ENCODE results near the gene SYT11.
A peak's percentile ranks its signal among the peaks of the same experiment; 100 is the strongest.

SYT11 gene

DNA sequence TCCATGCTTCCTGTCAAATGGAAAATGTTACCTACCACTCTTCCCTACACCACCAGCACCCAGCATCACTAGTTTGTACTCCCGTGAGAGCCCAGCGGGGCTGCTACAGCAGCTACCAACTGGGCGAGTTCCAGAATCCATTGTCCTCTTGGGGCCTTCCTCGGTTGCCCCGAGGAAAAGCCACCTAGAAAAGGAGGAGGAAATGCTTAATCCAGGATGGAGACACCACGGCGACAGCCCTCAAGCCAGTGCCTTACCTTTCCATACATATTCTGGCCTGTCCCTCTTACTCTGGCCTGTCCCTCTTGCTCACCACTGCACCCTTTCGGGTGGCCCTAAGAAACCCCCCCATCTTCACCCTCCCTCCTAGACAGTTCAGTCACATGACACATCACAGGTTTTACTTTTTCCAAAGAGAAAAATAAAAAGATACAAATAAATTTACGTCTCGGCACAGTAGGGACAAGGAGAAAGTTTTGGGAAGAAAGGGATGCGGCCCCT lies 51.3 kb downstream of the SYT11 start:
- no CpG with 5 or more reads among the region's 11 CpGs for WGBS (ENCODE audit: extremely low coverage, insufficient coverage, insufficient read length)
- Histone ChIP-seq H3K14ac (ENCODE audit: low read length) (peak overlapping the region; percentile 23), H3K36me3 (ENCODE audit: control insufficient read depth in 1 of 2, insufficient read depth in 2 of 2, low read length in 2 of 2) (peaks cover 38 to 44% of the 10 kb centered on the region in 2 experiments)

GRCh38 chr1:155911156-155912055 lies 52.0 kb downstream of the SYT11 start, which contains the start of gene RIT1:
Gene RIT1, minus strand, starts transcription at chr1:155911349. Its CDS starts 588 bp downstream, at chr1:155910761.
- peaks cover 3% of the 10 kb centered on the region for H3K79me2 ChIP-seq (ENCODE audit: control insufficient read depth, insufficient read depth, low read length, poor library complexity)
- H4K91ac ChIP-seq (ENCODE audit: low read depth, low read length) = peak within 1 kb of the TSS; percentile 9
- peak within 1 kb of the TSS; percentile 44 for H4K8ac ChIP-seq (ENCODE audit: low read depth, low read length)
- H2BK12ac ChIP-seq (ENCODE audit: low read length) = no peak within 1 kb of the TSS
- H3K79me1 ChIP-seq (ENCODE audit: low read length) = peaks cover 6% of the 10 kb centered on the region
- H3K27ac ChIP-seq (ENCODE audit: low read depth, low read length) = peak within 1 kb of the TSS; percentile 59
- peak within 1 kb of the TSS; percentile 23 for H3K14ac ChIP-seq (ENCODE audit: low read length)
- H3K4ac ChIP-seq (ENCODE audit: low read depth, low read length) = no peak within 1 kb of the TSS
- no CpG with 5 or more reads among the region's 34 CpGs for WGBS (ENCODE audit: extremely low coverage, insufficient coverage, insufficient read length)
- no peak within 1 kb of the TSS for H2AK5ac ChIP-seq (ENCODE audit: low read length)
- peak within 1 kb of the TSS; percentile 82 for H3K4me3 ChIP-seq (ENCODE audit: low read depth, low read length)
- H2AFZ ChIP-seq (ENCODE audit: insufficient read depth, low read length, poor library complexity) = peak within 1 kb of the TSS; percentile 37
- peak within 1 kb of the TSS; percentile 76 for H4K12ac ChIP-seq (ENCODE audit: low read depth, low read length)
- H3K36me3 ChIP-seq (ENCODE audit: control insufficient read depth in 1 of 2, insufficient read depth in 2 of 2, low read length in 2 of 2) = peaks cover 37 to 43% of the 10 kb centered on the region in 2 experiments
- H3K4me2 ChIP-seq (ENCODE audit: low read length) = peak within 1 kb of the TSS; percentile 87
- no peak within 1 kb of the TSS for H2BK5ac ChIP-seq (ENCODE audit: low read depth, low read length, poor library complexity)
- no peaks in the 10 kb centered on the region for H3K9me3 ChIP-seq (ENCODE audit: insufficient read depth, low read depth, low read length)
- DNase-seq = peak; percentile 79 to 80
- H3K18ac ChIP-seq (ENCODE audit: low read length) = peak within 1 kb of the TSS; percentile 18
- no peak within 1 kb of the TSS for H3K23ac ChIP-seq (ENCODE audit: low read length)
- peak within 1 kb of the TSS; percentile 71 for H3K9ac ChIP-seq (ENCODE audit: low read length)
- peaks cover 0 to 2% of the 10 kb centered on the region in 2 experiments for H3K4me1 ChIP-seq (ENCODE audit: control insufficient read depth in 1 of 2, insufficient read depth in 2 of 2, low read length in 2 of 2)
- H2BK120ac ChIP-seq (ENCODE audit: insufficient read depth, low read length, poor library complexity) = peak within 1 kb of the TSS; percentile 23
- H3K27me3 ChIP-seq (ENCODE audit: insufficient read depth, low read length) = no peaks in the 10 kb centered on the region

More for the DNA sequence above, 51.3 kb downstream of the SYT11 start:
- Histone ChIP-seq H3K27ac (ENCODE audit: low read depth, low read length) (peak overlapping the region; percentile 57), H3K4me2 (ENCODE audit: low read length) (peak overlapping the region; percentile 87), H3K4ac (ENCODE audit: low read depth, low read length) (no peak overlapping the region), H3K18ac (ENCODE audit: low read length) (peak overlapping the region; percentile 18), H2AK5ac (ENCODE audit: low read length) (no peak overlapping the region), H4K91ac (ENCODE audit: low read depth, low read length) (peak overlapping the region; percentile 9), H4K8ac (ENCODE audit: low read depth, low read length) (peak overlapping the region; percentile 44), H4K12ac (ENCODE audit: low read depth, low read length) (peak overlapping the region; percentile 76), H2BK5ac (ENCODE audit: low read depth, low read length, poor library complexity) (no peak overlapping the region), H3K9ac (ENCODE audit: low read length) (peak overlapping the region; percentile 71), H3K4me1 (ENCODE audit: control insufficient read depth in 1 of 2, insufficient read depth in 2 of 2, low read length in 2 of 2) (peaks cover 0 to 2% of the 10 kb centered on the region in 2 experiments), H3K27me3 (ENCODE audit: insufficient read depth, low read length) (no peaks in the 10 kb centered on the region), H3K79me1 (ENCODE audit: low read length) (peaks cover 6% of the 10 kb centered on the region), H3K4me3 (ENCODE audit: low read depth, low read length) (peak overlapping the region; percentile 82), H3K79me2 (ENCODE audit: control insufficient read depth, insufficient read depth, low read length, poor library complexity) (peaks cover 3% of the 10 kb centered on the region), H2AFZ (ENCODE audit: insufficient read depth, low read length, poor library complexity) (peak overlapping the region; percentile 37), H3K9me3 (ENCODE audit: insufficient read depth, low read depth, low read length) (no peaks in the 10 kb centered on the region), H2BK12ac (ENCODE audit: low read length) (no peak overlapping the region), H2BK120ac (ENCODE audit: insufficient read depth, low read length, poor library complexity) (peak overlapping the region; percentile 23), H3K23ac (ENCODE audit: low read length) (no peak overlapping the region)
- peak; percentile 6 to 33 for DNase-seq

- no CpG with 5 or more reads among the region's 11 CpGs for WGBS (ENCODE audit: extremely low coverage, insufficient coverage, insufficient read length)
- Histone ChIP-seq H3K4me3 (ENCODE audit: low read depth, low read length) (no peak overlapping the region), H3K4ac (ENCODE audit: low read depth, low read length) (no peak overlapping the region), H3K9me3 (ENCODE audit: insufficient read depth, low read depth, low read length) (no peaks in the 10 kb centered on the region), H4K8ac (ENCODE audit: low read depth, low read length) (no peak overlapping the region), H3K79me2 (ENCODE audit: control insufficient read depth, insufficient read depth, low read length, poor library complexity) (peaks cover 3% of the 10 kb centered on the region), H3K36me3 (ENCODE audit: control insufficient read depth in 1 of 2, insufficient read depth in 2 of 2, low read length in 2 of 2) (peaks cover 33 to 41% of the 10 kb centered on the region in 2 experiments), H4K91ac (ENCODE audit: low read depth, low read length) (no peak overlapping the region), H3K27me3 (ENCODE audit: insufficient read depth, low read length) (no peaks in the 10 kb centered on the region), H2AFZ (ENCODE audit: insufficient read depth, low read length, poor library complexity) (no peak overlapping the region), H2BK5ac (ENCODE audit: low read depth, low read length, poor library complexity) (no peak overlapping the region), H2BK12ac (ENCODE audit: low read length) (no peak overlapping the region), H3K18ac (ENCODE audit: low read length) (no peak overlapping the region), H3K23ac (ENCODE audit: low read length) (no peak overlapping the region), H4K12ac (ENCODE audit: low read depth, low read length) (peak overlapping the region; percentile 69), H3K4me1 (ENCODE audit: control insufficient read depth in 1 of 2, insufficient read depth in 2 of 2, low read length in 2 of 2) (peaks cover 0 to 2% of the 10 kb centered on the region in 2 experiments), H2AK5ac (ENCODE audit: low read length) (no peak overlapping the region), H3K79me1 (ENCODE audit: low read length) (peaks cover 6% of the 10 kb centered on the region), H2BK120ac (ENCODE audit: insufficient read depth, low read length, poor library complexity) (no peak overlapping the region), H3K4me2 (ENCODE audit: low read length) (no peak overlapping the region), H3K9ac (ENCODE audit: low read length) (no peak overlapping the region), H3K14ac (ENCODE audit: low read length) (no peak overlapping the region), H3K27ac (ENCODE audit: low read depth, low read length) (no peak overlapping the region)
- DNase-seq = peak; percentile 54 to 63
Observed at GRCh38 chr1:155912056-155912536, 52.7 kb downstream of the SYT11 start.

DNA sequence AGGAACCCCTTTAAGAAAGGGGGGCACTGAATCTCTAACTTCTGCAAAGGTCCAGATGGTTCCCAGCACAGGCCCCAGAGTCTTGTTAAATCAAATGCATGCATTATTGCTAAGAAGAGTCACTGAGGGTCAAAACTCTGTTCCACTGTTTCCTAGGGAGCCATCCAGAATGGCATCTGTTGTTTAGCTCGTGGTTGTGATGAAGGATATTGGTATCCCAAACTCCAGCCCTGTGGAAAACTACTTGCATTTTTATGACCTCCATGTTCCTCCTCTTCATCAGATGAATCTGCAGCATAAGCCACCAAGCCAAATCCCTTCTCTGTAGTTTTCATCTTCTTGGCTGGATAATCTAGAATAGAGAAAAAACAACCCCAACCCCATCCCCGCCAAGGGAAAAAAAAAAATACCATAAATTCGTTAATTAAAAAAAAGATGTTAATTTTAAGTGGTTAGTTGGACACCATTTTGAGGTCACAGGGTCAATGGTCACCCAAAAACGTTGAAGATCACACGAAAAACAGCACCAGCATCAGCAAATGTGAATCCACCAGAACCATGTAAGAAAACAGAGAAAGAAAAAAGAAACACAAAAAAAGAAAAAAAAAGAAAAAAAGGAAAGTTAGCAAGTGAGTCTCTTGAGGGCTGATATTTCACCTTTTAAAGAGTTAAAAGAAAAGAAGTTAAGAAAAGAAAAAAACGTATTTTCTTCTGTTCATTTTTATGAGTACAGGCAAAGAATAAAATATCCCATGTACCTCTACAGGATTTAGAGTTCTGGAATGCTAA lies 54.8 kb downstream of the SYT11 start:
- Histone ChIP-seq H3K36me3 (ENCODE audit: control insufficient read depth in 1 of 2, insufficient read depth in 2 of 2, low read length in 2 of 2) (peaks cover 26 to 39% of the 10 kb centered on the region in 2 experiments), H3K4ac (ENCODE audit: low read depth, low read length) (no peak overlapping the region), H2BK120ac (ENCODE audit: insufficient read depth, low read length, poor library complexity) (no peak overlapping the region), H3K14ac (ENCODE audit: low read length) (no peak overlapping the region), H3K79me2 (ENCODE audit: control insufficient read depth, insufficient read depth, low read length, poor library complexity) (peaks cover 3% of the 10 kb centered on the region), H3K23ac (ENCODE audit: low read length) (no peak overlapping the region), H3K9me3 (ENCODE audit: insufficient read depth, low read depth, low read length) (no peaks in the 10 kb centered on the region), H2AFZ (ENCODE audit: insufficient read depth, low read length, poor library complexity) (no peak overlapping the region), H3K4me1 (ENCODE audit: control insufficient read depth in 1 of 2, insufficient read depth in 2 of 2, low read length in 2 of 2) (peaks cover 0 to 2% of the 10 kb centered on the region in 2 experiments), H3K27me3 (ENCODE audit: insufficient read depth, low read length) (no peaks in the 10 kb centered on the region), H3K9ac (ENCODE audit: low read length) (no peak overlapping the region), H4K12ac (ENCODE audit: low read depth, low read length) (no peak overlapping the region), H2BK5ac (ENCODE audit: low read depth, low read length, poor library complexity) (no peak overlapping the region), H4K8ac (ENCODE audit: low read depth, low read length) (no peak overlapping the region), H3K27ac (ENCODE audit: low read depth, low read length) (no peak overlapping the region), H3K79me1 (ENCODE audit: low read length) (peaks cover 6% of the 10 kb centered on the region), H3K18ac (ENCODE audit: low read length) (no peak overlapping the region), H2BK12ac (ENCODE audit: low read length) (no peak overlapping the region), H4K91ac (ENCODE audit: low read depth, low read length) (no peak overlapping the region), H2AK5ac (ENCODE audit: low read length) (no peak overlapping the region), H3K4me2 (ENCODE audit: low read length) (no peak overlapping the region), H3K4me3 (ENCODE audit: low read depth, low read length) (no peak overlapping the region)
- no peak for DNase-seq
- WGBS (ENCODE audit: extremely low coverage, insufficient coverage, insufficient read length) = no CpG with 5 or more reads among the region's 6 CpGs

Data from trophoblast cell (in vitro differentiated cells and primary cell).